COLO668 (cell line): ENCODE data around the gene DAND5.

Experiments
- DNase-seq: peaks from one replicate; lab custom pipeline; 2025; ENCODE audit not compliant: unreplicated experiment; lab: John Stamatoyannopoulos, UW

Gene DAND5

DNA sequence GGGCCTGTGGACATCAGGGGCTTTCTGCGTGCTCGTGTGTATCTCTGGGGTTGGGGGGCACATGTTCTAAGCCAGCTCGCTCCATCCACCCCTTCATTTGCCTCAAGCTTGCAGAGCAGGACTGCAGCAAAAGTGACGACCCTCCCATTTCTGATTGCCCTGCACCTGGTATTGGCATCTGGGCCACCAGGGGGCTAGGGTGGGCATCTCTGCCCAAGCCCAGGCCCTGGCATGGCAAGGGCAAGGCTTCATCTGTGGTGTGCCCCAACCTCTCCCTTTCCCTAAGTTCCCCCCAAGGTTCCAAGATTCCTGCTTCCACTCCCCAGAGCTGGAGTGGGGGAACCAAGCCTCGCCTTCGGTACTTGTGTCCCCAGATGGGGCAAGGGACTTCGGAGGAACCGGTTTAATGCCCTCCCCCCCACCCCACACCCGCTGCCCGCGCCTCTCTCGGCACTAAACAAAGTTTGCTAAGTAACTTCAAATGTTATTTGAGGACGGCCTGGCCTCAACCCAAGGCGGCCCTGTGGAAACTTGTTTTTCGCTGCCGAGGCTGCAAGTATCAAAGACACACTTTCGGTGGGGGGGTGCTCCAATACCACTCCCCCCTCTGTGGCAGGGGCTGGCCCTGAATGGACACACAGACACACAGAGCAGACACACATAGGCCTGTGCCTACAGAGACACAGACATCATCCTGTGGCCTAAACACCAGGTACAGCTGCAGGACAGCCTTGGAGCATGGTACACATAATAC is 38.1 kb downstream of the DAND5 start:
- DNase-seq: no peak

- no peak for DNase-seq
These were observed 39.8 kb downstream of the DAND5 start for GRCh38 chr19:13008926-13009787.

GRCh38 chr19:13010038-13010991 is 40.9 kb downstream of the DAND5 start:
- DNase-seq: no peak

DNA sequence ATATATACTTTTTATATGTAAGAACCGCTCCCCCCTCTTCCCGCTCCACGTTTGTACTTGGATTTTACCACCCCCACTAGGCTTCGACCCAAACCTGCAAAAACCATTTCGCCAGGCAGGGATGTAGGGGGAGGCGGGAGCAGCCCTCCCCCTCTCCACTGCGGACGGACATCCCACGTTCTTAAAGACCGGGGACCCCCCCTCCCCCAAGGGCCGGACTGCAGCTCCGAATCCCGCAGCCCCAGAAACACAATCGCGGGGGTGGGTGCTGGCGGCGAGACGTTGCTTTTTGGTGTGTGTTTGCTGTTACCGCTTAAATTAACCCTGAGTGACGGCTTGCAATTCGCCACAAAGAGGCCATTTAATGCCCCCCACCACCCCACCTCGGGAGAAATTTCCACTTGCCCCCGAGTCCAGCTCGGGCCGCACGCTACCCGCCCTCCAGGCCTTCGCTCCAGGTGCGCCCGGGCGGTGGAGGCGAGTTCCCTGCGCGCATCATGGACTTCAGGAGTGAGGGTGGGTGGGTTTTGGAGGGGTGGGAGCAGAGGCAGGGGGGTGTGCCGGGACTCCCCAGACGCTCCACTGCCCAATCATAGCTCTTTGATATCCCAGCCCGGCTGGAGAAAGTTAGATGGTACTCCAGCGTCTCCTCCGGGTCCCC is 41.7 kb downstream of the DAND5 start:
- no peak for DNase-seq

DNA sequence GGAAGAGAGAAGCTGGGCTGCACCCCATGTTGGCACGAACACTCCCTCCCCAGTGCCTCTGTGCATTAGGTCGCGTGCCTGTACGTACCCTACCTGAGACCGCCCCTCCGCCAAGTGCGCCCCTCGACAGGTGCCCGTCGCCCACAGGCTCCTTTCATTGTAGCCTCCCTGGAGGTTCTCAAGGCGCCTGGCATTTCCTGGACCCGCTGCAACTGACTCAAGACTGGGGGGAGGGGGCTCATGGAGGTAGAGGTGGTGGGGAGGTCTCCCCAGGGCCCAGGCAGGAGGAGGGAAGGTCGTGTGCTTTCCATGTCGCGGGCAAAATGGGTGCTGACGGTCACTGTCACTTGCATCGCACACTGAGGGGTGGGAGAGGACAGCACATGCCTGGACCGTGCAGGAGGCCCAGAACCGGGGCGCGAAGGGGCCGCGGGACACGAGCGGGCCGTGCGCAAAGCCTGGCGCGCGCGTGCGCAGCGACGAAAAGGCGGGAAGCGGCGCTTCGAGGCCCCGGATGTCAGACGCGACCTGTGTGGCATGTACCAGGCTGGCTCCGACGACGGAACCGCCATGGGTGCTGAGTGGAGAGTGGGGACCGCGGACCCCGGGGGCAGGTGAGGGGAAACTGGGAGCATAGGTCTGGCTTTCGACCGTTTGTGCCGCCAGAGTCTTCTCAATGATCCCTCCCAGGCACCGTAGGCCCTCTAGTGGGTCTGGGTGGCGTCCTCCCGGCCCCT is 42.4 kb downstream of the DAND5 start:
- DNase-seq: no peak

DNA sequence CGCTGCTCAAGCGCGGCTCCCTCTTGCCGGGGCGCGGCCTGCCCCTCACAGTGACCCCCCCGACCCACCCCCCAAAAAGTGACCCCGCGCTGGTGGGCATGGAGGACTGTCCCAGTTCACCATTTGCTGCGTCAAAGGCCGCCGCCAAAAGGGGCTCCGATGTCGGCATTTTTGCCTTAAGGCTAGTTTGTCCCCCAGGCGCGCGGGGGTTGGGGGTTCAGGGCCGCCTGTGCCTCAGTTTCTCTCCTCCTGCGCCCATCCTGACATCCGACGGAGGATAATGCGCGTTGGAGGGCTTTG is 43.0 kb downstream of the DAND5 start:
- no peak for DNase-seq

DNA sequence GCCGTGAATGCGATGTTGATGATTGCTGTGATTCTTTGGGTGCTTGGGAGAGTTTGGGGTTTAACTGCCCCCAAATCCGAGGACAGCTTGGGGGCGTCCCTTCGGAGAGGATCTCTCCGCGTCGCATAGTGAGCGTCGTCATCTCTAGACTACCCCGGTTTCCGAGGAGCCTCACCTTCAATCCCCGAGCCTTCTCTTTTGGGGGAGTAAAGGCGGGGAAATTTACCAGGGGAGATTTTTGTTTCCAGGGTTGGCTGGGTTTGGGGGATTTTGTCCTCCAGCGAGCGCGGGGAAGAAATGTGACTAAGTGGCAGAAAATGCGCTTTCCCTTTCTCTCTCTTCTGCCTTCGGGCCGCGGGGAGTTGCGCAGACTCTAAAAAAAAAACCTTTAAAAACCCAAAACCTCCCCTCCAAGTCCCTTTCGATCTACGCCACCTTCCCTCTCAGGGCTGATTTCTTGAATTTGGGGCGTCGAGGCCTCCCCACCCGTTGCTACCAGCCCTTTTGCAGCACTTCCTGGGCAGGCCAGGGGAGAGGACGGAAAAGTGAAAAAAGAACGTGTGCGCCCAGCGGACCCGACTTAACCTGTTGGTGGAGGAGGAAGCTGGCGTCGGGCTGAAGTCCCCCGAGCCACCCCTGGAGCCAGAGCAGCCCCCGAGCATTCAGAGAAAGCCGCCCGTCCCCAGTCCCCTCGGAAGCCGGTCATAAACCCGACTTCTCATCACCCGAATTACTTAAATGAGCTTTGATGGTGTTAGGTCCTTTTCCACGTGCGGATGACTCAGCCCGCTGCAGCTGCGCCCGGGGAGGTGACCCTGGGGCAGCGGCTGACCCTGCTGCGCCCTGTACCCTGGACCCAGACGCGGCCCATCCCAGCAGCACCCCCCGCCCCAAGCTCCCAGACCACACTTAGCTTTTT is 43.6 kb downstream of the DAND5 start:
- peak; percentile 9 for DNase-seq

GRCh38 chr19:13013649-13014048 is 44.3 kb downstream of the DAND5 start:
- DNase-seq: no peak

- DNase-seq: no peak
These were observed 44.9 kb downstream of the DAND5 start for GRCh38 chr19:13014101-13014920.

- no peak for DNase-seq
These were observed 45.5 kb downstream of the DAND5 start for GRCh38 chr19:13014921-13015280.

DNA sequence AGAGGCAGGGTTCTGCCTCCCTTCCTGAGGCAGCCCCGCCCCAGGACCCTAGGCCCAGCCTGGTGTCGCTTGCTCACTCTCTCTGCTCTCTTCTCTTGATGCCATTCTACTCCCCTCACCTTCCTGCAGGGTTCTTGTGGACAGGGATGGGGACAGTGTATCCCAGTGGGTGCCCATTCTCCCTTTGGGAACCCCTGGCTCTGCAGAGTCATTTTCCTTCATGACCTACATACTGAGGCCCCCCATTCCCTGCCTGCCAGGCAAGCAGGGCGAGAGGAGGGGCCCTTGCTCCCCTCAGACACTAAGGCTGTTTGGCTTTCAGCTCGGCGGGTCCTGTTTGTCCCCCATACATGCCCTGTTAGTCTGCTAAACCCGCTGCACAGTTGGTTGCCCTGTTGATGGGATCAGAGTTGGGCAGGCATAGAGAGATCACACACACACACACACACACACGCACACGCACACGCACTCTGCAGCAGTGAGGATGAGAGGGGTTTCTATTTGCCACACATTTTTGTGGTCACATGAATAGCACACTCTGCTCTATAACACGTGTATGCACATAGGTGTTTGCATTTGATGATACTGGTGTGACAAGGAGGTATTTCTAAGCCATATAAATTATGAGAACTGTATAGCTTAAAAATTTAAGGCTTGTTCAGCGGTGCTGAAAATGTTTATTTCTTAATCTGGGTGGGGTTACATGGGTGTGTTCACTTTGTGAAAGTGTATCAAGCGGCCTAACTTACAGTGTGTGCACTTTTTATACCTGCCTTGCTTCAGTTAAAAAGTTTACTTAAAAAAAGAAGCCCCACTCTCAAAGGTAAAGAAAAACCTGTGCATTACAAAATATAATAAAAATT is 46.2 kb downstream of the DAND5 start:
- DNase-seq: no peak

GRCh38 chr19:13016245-13016627 is 46.9 kb downstream of the DAND5 start:
- DNase-seq: no peak

DNA sequence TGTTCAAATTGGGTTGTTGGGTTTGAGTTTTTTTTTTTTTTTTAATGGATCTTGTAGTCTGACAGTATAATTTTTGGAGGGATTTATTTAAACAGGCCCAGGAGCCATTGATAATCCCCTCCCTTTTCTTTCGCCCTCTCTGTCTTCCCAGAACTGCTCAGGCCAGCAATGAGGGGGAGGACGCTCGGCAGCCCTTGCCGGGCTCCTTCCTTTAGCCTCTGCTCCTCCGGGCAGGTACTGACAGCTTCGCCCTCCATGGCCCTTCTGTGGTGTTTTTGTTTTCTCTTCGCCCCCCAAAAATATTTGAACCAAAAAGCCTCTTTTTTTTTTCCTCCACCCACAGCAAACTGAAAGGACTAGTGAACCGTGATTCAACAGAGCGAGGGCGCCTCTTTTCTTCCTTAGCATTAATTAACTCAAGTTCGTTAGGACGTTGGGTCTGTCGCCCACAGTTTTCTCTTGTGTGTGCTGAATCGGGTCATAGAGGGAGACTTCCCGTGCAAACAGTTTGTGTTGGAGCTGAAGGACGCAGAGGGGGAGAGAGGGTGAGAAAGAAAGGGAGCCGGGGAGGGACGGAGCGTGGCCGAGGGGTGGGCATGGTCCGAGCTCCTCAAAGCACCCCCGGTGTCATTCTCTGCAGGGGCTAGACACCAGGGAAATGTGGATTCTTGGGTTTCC is 47.4 kb downstream of the DAND5 start:
- no peak for DNase-seq

DNA sequence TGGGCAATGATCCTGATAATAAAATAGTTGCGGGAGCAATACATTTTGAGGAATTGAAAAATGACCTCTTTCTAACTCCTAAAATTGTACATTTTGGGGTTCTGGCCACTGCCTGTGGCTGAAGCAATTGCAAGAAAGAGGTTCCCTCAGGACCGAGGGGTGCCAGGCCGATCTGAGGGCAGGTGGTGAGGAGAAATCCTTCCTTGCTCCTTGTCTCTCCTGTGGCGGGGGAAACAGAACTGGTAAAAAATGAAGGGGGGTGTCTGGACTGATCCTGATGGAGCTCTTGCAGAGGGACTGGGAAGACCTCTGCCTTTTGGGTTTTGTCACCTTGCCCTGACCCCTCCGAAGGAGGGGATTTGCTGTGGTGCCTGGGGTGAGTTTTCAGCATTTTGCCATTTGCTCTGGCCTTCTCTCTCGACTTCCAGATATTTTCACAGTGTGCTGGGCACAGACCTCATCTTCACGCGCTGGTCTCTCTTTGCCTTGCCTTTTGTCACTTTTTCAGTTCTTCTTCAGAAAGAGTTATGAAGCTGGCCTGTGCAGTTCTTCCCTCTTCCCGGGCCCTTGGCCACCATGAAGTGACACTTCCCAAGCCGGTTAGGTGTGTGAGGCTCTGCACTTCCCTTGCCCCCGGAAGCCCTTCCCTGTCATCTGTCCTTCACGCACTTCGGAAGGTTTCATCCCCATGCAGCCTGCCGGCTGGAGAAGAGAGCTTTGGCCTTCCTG is 48.1 kb downstream of the DAND5 start:
- DNase-seq: no peak

GRCh38 chr19:13018035-13018914 is 48.9 kb downstream of the DAND5 start:
- no peak for DNase-seq
